WI38 (cell line): ENCODE data around the gene HHAT.

Experiments used
- H3K4me3 ChIP-seq: 2 replicates; pipeline ENCODE4 v1.5.1; 2011; ENCODE audit warnings: low read depth, mild to moderate bottlenecking, control low read depth, low read length
- TF ChIP-seq, protein P1 (sequence below): IDR thresholded peaks from 2 replicates; pipeline ENCODE4 v1.5.1; 2012; ENCODE audit warnings: low read depth, mild to moderate bottlenecking, control low read depth, low read length

Gene HHAT

GRCh38 chr1:210608767-210609166 lies 280.1 kb downstream of the HHAT start:
- H3K4me3 ChIP-seq: no peak overlapping the region
- TF ChIP-seq, protein P1, sequence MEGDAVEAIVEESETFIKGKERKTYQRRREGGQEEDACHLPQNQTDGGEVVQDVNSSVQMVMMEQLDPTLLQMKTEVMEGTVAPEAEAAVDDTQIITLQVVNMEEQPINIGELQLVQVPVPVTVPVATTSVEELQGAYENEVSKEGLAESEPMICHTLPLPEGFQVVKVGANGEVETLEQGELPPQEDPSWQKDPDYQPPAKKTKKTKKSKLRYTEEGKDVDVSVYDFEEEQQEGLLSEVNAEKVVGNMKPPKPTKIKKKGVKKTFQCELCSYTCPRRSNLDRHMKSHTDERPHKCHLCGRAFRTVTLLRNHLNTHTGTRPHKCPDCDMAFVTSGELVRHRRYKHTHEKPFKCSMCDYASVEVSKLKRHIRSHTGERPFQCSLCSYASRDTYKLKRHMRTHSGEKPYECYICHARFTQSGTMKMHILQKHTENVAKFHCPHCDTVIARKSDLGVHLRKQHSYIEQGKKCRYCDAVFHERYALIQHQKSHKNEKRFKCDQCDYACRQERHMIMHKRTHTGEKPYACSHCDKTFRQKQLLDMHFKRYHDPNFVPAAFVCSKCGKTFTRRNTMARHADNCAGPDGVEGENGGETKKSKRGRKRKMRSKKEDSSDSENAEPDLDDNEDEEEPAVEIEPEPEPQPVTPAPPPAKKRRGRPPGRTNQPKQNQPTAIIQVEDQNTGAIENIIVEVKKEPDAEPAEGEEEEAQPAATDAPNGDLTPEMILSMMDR: no peak

- TF ChIP-seq, protein P1: no peak
- H3K4me3 ChIP-seq: no peak overlapping the region
Measured at GRCh38 chr1:210616356-210616755, 287.7 kb downstream of the HHAT start.

GRCh38 chr1:210617293-210617692 lies 288.6 kb downstream of the HHAT start:
- no peak overlapping the region for H3K4me3 ChIP-seq

GRCh38 chr1:210618369-210618768 lies 289.7 kb downstream of the HHAT start:
- TF ChIP-seq, protein P1: no peak

More at GRCh38 chr1:210617293-210617692, 288.6 kb downstream of the HHAT start:
- TF ChIP-seq, protein P1: no peak

DNA sequence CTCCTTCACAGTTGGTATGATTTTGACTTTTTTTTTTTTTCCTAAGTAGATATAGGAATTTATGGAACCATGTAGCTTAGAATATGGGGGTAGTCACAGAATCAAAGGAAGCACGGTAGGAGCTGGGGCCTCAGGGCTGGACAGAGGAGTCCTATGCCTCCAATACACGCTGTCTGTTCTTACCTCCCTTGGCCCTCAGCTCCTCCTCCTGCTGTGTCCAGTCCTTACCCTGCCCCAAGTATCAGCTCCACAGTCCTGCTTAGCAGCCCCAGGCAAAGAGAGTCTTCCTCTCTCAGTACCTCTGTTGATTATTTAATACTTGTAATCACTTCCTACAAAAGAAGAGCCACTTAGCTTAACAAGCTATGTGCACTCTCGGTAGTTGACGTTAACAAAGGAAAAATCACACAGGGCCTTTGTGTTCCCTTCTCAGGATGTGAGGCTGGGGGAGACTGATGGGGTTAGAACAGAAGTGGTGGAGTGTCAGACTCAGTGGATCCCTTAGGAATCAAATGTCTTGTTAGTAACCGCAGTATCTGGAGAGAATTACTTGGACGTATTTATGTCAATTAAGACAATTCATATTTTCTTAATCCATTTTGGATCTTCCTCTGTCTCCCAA lies 292.3 kb downstream of the HHAT start:
- TF ChIP-seq, protein P1: no peak
- no peak overlapping the region for H3K4me3 ChIP-seq

More at GRCh38 chr1:210618369-210618768, 289.7 kb downstream of the HHAT start:
- no peak overlapping the region for H3K4me3 ChIP-seq

GRCh38 chr1:210621712-210622111 lies 293.0 kb downstream of the HHAT start:
- no peak overlapping the region for H3K4me3 ChIP-seq
- TF ChIP-seq, protein P1: no peak

GRCh38 chr1:210624722-210625121 lies 296.0 kb downstream of the HHAT start:
- TF ChIP-seq, protein P1: no peak

More at GRCh38 chr1:210624722-210625121, 296.0 kb downstream of the HHAT start:
- no peak overlapping the region for H3K4me3 ChIP-seq
